ENCODE measurements around the gene PLAC1.

The PLAC1 gene

GRCh38 chrX:134670134-134670924 is 12.1 kb upstream of the PLAC1 start:
- peak; percentile 94 for DNase-seq (ENCODE audit: low spot score)

- DNase-seq (ENCODE audit: low spot score): peak; percentile 79
These were observed 11.3 kb upstream of the PLAC1 start for GRCh38 chrX:134669378-134670098.

- no peak for DNase-seq (ENCODE audit: low spot score)
These were observed 5.9 kb upstream of the PLAC1 start for GRCh38 chrX:134664202-134664601.

- DNase-seq (ENCODE audit: low spot score): no peak
These were observed 3.0 kb upstream of the PLAC1 start for GRCh38 chrX:134661295-134661694.

- DNase-seq (ENCODE audit: low spot score): no peak
These were observed 2.4 kb upstream of the PLAC1 start for GRCh38 chrX:134660627-134661026.

GRCh38 chrX:134659761-134660160 is 1.5 kb upstream of the PLAC1 start:
- DNase-seq (ENCODE audit: low spot score): no peak

- no peak for DNase-seq (ENCODE audit: low spot score)
These were observed 421 bp upstream of the PLAC1 start for GRCh38 chrX:134658760-134659023.

GRCh38 chrX:134654398-134655012 is 3.8 kb downstream of the PLAC1 start:
- no peak for DNase-seq (ENCODE audit: low spot score)

- DNase-seq (ENCODE audit: low spot score): no peak
These were observed 4.4 kb downstream of the PLAC1 start for GRCh38 chrX:134653835-134654234.

- no peak for DNase-seq (ENCODE audit: low spot score)
These were observed 7.6 kb downstream of the PLAC1 start for GRCh38 chrX:134650701-134651100.

GRCh38 chrX:134649770-134650169 is 8.5 kb downstream of the PLAC1 start:
- DNase-seq (ENCODE audit: low spot score): no peak

- DNase-seq (ENCODE audit: low spot score): no peak
These were observed 10.8 kb downstream of the PLAC1 start for GRCh38 chrX:134647477-134647877.

- DNase-seq (ENCODE audit: low spot score): no peak
These were observed 11.6 kb downstream of the PLAC1 start for GRCh38 chrX:134646691-134647090.

GRCh38 chrX:134645936-134646543 is 12.2 kb downstream of the PLAC1 start:
- no peak for DNase-seq (ENCODE audit: low spot score)

GRCh38 chrX:134642386-134642785 is 15.9 kb downstream of the PLAC1 start:
- peak; percentile 56 for DNase-seq (ENCODE audit: low spot score)

GRCh38 chrX:134641346-134641745 is 16.9 kb downstream of the PLAC1 start:
- DNase-seq (ENCODE audit: low spot score): no peak

- DNase-seq (ENCODE audit: low spot score): no peak
These were observed 17.4 kb downstream of the PLAC1 start for GRCh38 chrX:134640914-134641313.

GRCh38 chrX:134636851-134637250 is 21.4 kb downstream of the PLAC1 start:
- DNase-seq (ENCODE audit: low spot score): no peak

GRCh38 chrX:134634691-134635090 is 23.6 kb downstream of the PLAC1 start:
- DNase-seq (ENCODE audit: low spot score): no peak

- no peak for DNase-seq (ENCODE audit: low spot score)
These were observed 24.4 kb downstream of the PLAC1 start for GRCh38 chrX:134633832-134634231.

GRCh38 chrX:134633394-134633793 is 24.9 kb downstream of the PLAC1 start:
- no peak for DNase-seq (ENCODE audit: low spot score)

- no peak for DNase-seq (ENCODE audit: low spot score)
These were observed 25.9 kb downstream of the PLAC1 start for GRCh38 chrX:134632355-134632754.

Data from kidney tubule cell (primary cell).